GM12873 (cell line): ENCODE measurements around the gene SLC25A42.

Experiments used
- TF ChIP-seq, protein P1 (sequence below): IDR thresholded peaks from 2 replicates; pipeline ENCODE4 v1.5.1; 2012; ENCODE audit warnings: low read depth, mild to moderate bottlenecking, moderate library complexity, low read length, control low read depth; ENCODE audit not compliant: insufficient read depth; ENCODE audit errors: missing control alignments

The SLC25A42 gene

GRCh38 chr19:19133985-19134384, 70.2 kb downstream of the SLC25A42 start:
- TF ChIP-seq, protein P1, sequence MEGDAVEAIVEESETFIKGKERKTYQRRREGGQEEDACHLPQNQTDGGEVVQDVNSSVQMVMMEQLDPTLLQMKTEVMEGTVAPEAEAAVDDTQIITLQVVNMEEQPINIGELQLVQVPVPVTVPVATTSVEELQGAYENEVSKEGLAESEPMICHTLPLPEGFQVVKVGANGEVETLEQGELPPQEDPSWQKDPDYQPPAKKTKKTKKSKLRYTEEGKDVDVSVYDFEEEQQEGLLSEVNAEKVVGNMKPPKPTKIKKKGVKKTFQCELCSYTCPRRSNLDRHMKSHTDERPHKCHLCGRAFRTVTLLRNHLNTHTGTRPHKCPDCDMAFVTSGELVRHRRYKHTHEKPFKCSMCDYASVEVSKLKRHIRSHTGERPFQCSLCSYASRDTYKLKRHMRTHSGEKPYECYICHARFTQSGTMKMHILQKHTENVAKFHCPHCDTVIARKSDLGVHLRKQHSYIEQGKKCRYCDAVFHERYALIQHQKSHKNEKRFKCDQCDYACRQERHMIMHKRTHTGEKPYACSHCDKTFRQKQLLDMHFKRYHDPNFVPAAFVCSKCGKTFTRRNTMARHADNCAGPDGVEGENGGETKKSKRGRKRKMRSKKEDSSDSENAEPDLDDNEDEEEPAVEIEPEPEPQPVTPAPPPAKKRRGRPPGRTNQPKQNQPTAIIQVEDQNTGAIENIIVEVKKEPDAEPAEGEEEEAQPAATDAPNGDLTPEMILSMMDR: no peak

DNA sequence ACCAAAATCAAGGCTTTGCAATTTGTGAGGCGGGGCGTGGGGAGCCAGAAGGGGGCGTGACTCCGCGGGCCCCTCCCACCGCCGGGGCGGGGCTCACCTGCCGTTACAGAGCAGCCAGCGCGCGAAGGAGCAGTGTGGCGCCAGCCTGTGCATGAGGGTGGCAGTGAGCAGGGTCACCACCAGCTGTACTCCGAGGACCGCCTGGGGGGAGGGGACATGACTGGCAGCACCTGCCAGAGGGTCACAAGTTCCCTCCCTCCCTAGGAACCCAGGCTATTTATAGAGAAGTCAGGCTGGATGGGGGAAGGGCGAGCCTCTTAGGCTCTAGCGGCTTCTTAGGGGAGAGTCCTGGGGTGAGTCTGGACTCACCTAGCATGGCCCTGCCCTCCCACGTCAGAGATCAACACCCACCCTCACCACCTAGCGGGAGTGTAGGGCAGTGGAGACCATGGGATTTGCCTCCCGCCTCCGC, 70.9 kb downstream of the SLC25A42 start:
- TF ChIP-seq, protein P1: no peak

- TF ChIP-seq, protein P1: no peak
Observed at GRCh38 chr19:19137556-19138108, 73.8 kb downstream of the SLC25A42 start.

DNA sequence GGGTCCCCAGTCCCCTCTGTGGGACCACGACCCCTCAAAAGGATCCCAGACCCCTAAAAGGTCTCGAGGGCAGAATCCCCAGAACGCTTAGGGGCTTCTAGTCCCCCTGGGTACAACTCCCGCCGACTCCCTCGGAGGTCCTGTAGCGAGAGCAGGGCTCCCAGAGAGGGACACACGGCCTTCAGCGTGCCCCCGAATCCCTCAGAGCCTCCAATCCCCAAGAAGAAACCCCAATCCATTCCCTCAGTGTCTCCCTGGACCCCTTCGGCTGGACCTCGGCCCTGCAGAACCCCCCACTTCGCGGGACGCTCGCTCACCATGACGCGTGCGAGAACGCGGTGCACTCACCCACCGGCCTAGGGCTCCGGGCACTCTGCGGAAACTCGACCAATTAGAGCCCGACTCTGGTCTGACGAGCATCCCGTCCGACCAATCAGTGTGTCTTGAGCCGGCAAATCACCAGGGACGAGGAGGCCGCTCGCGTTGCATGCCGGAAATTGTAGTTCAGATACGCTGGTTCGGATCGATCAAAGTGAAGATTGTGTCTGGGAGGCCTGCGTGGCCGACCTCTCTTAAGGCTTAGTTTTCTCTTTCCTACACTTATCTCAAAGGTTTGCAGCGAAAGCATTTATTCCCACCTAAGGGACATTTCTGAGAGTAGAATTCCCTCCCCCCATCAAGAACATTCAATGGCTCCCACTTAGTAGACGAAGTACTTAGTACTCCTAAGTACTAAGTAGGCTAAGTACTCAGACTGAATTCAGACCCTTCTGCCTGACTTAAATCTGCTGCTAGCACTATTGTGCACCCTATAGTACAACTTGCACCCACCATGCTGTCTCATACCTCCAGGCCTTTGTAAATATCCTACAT, 74.6 kb downstream of the SLC25A42 start, which contains the start of gene TMEM161A:
Gene TMEM161A (minus strand): TSS at position 370 of the 873 bp plus-strand sequence. CDS start 50 bp downstream, at position 320.
- TF ChIP-seq, protein P1: no peak

DNA sequence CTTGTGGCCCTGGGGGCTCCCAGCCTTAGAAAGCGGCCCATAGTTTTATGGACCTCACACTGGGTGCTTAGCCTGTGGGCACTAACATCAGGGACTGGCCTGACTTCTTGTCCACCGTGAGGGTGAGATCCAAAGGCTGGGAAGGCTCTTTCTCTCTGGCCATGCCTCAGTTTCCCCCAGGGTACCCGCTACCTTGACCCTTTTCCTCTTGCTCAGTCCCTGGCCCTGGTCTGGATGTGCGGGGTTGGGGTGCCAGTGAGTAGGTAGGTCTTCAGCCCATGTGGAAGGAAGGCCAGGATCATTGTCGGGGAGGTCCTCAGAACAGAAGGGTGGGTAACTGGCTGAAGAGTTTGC, 76.1 kb downstream of the SLC25A42 start:
- TF ChIP-seq, protein P1: no peak

GRCh38 chr19:19140476-19140875, 76.7 kb downstream of the SLC25A42 start:
- TF ChIP-seq, protein P1: no peak

DNA sequence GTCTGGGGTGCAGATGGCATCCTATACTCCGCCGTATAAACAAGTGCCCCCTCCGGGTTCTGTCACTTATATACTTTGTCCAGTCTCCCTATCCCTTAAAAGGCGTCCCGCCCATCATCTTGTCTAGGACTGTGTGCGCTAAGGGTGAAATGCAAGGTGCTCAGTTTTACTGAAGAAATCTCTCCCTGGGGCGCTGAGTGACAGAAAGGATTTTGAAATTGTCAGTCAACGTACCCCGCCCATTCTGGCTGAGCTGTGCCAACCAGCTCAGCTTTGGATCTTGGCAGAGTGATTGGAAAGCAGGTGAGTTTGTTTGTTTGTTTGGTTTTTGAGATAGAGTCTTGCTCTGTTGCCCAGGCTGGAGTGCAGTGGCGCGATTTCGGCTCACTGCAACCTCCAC, 78.6 kb downstream of the SLC25A42 start:
- TF ChIP-seq, protein P1: no peak
